WI38 (cell line): ENCODE measurements around the gene HAUS3.
"Not testable (repeated sequence)": the region's sequence is repeated elsewhere in the genome, so short reads cannot be mapped to it uniquely, and the experiment has no call there.

Experiments
- H3K4me3 ChIP-seq: 2 replicates; pipeline ENCODE4 v1.5.1; 2011; ENCODE audit warnings: low read depth, mild to moderate bottlenecking, control low read depth, low read length
- CTCF ChIP-seq: IDR thresholded peaks from 2 replicates; pipeline ENCODE4 v1.5.1; 2012; ENCODE audit warnings: low read depth, mild to moderate bottlenecking, control low read depth, low read length

HAUS3 gene

DNA sequence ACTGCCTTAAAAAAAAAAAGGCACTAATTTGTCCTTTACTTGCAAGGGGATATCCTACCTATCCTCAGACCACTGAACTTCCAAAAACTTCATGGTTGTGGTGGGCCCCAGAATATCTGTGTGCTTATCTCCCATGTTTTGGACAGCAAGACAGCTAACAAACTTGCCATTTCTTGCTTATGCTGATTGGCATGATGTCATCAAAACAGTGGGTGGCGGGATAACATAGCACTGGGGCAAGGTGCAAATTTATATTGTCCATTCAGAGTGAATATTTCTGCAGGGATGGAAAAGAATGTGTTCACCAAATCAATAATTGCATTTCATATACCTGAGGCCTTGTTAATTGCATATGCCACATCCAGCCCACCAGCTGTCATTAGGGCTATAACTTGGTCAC, 23.5 kb downstream of the HAUS3 start:
- H3K4me3 ChIP-seq, result no peak overlapping the region

DNA sequence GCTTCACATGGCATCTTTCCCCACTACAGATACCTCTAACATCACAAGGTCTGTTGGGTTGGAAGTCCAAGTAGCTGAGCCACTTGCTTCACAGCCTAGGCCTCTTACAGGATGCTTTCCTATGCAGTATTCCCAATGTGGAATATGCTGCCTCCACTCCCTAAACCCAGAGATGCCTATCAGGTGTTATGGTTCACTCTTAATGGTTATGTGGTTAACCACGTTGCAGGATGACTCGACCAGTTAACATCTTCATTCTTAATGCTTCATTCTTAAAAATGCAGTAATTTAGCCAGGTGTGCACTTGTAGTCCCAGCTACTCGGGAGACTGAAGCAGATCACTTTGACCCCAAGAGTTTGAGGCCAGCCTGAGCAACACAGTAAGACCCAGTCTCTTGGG, 24.2 kb downstream of the HAUS3 start:
- no peak for TF ChIP-seq CTCF
- H3K4me3 ChIP-seq, result no peak overlapping the region

More for the DNA sequence above, 23.5 kb downstream of the HAUS3 start:
- TF ChIP-seq CTCF, result no peak

DNA sequence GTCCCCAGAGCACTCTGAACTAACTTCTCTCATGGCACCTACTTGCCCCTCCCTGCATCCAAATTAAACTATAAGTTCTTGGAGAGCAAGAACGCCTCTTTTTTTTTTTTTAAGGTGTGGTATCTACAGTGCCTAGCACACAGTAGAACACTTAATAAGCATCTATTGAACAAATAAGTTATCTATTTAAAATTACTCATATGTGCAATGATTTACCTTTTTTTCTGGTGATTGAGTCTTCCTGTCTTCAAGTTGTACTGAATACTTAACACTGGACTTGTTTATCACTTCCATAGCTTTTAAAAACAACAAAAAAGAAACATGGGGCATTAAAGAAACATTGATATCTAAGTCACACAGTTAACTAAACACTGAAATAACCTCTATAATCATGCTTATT, 29.1 kb downstream of the HAUS3 start:
- H3K4me3 ChIP-seq, result no peak overlapping the region
- no peak for TF ChIP-seq CTCF

DNA sequence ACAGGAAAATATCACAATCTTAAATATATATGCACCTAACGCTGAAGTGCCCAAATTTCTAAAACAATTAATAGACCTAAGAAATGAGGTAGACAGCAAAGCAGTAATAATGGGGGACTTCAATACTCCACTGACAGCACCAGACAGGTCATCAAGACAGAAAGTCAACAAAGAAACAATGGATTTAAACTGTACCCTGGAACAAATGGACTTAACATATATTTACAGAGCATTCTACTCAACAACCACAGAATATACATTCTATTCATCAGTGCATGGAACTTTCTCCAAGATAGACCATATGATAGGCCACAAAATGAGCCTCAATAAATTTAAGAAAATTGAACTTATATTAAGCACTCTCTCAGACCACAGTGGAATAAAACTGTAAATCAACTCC, 39.1 kb downstream of the HAUS3 start:
- H3K4me3 ChIP-seq, result not testable (repeated sequence)

DNA sequence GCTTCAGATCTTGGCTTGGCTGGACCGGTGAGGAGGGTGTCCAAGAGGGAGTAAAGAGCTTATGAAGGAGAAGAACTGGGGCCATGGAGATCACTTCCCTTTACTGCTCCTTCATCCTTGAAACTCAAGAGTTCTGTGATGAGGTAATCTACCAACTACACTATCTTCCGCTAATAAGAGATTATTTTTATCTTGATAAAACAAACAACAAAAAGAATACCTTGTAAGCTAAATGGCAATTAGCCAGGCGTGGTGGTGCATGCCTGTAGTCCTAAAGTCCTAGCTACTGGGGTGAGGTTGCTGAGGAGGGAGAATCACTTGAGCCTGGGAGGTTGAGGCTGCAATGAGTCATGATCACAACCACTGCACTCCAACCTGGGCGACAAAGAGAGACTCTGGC, 47.4 kb downstream of the HAUS3 start:
- no peak overlapping the region for H3K4me3 ChIP-seq
- TF ChIP-seq CTCF, result no peak

DNA sequence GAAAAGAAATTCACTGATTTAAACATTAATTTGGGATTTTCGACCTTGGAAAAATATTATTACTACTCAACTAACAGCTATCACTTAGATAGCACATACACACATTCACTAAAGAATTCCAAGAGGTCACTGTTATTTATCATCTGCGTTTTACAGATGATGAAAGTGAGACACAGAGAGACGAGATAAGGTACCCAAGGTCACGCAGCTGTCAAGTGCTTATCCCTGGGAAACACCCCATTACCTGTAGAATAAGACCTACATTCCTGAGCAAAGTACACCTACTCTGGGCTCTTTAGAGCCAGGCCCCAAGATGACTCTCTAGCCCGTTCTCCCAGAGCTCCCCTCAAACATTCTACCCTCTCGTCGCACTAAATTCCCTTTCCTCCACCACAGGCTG, 48.6 kb downstream of the HAUS3 start:
- TF ChIP-seq CTCF, result no peak
- no peak overlapping the region for H3K4me3 ChIP-seq

DNA sequence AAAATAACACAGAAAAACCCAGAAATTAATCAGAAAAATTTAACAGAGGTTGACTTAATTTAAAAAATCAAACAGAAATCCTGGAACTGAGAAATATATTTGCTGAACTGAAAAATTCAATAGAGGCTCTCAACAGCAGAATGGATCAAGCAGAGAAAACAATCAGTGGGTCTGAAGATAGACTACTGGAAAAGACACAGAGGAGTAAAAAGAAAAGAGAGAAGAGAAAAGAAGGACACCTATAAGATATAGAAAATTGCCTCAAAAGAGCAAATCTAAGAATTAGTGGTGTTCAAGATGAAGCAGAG, 55.1 kb downstream of the HAUS3 start:
- TF ChIP-seq CTCF, result no peak

DNA sequence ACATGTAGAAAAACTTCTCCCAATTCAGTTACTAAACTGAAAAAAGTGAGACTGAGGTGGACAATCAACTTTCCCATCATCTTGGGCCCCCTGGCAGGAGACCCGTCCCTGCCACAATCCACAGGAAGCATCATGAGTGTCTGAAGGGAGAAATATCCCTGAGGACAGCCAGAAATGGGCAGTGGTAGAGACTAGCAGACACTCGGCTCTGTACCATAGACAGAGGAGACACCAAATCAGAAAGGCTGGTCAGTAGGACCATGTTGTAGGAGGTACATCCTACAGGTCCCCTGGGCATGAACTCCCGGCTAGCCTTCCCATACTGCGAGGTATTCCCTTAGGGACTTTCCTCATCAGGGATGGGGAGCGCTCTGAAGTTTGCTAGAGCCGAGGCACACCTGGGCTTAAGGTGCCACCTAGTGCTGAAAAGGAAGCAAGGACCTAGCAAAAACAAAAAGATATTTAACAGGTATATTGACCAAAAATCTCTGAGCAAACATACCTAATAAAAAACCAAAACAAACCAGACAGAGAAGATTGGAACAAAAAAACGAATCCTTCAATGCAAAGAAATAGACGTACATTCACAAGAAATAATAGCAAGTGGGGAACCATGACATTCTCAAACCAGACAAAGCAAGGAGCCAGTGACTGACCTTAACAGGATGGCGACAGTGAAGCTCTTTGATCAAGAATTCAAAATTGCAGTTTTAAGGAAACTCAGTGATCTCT, 55.6 kb downstream of the HAUS3 start:
- no peak overlapping the region for H3K4me3 ChIP-seq

More for the DNA sequence above, 55.1 kb downstream of the HAUS3 start:
- no peak overlapping the region for H3K4me3 ChIP-seq

More for the DNA sequence above, 55.6 kb downstream of the HAUS3 start:
- no peak for TF ChIP-seq CTCF
